H1 (cell line): ENCODE results near the gene KLHL2. TPM values are rescaled to one million over a fixed set of nuclear protein-coding genes. Genes with fewer than 3 reads are reported as not detected.

Experiments used
- CTCF ChIA-PET: fragments of 300-600 bp; sonication (Branson Sonifier 250); formaldehyde crosslinking; loops from one replicate; lab custom pipeline; 2021; ENCODE audit not compliant: partially characterized antibody; lab: Charles Lee
- POLR2A ChIA-PET: fragments of 300-600 bp; sonication (Branson Sonifier 250); formaldehyde crosslinking; loops from one replicate; lab custom pipeline; 2021; ENCODE audit warnings: inconsistent platforms; ENCODE audit not compliant: partially characterized antibody; lab: Charles Lee
- DNase-seq, 2 experiments: peaks; one replicate each; pipeline versions ENCODE4 v3.0.0 to v3.0.0-alpha.2; 2010 to 2022; ENCODE audit warnings: low spot score in 2 of 2, low read depth in 1 of 2, mixed read lengths in 1 of 2
- FAIRE-seq: peaks from 2 replicates; lab custom pipeline; 2011; peaks lifted over from hg19 to GRCh38; lab: Jason Lieb, UNC
- H2AFZ ChIP-seq: 2 replicates; pipeline ENCODE4 v1.8.1; 2012; ENCODE audit warnings: low read length, inconsistent platforms
- H2AK5ac ChIP-seq: 2 replicates; pipeline ENCODE4 v1.6.1; 2013; ENCODE audit warnings: low read depth, low read length
- H2BK120ac ChIP-seq: replicated peaks from 2 replicates; pipeline ENCODE3; 2013; ENCODE audit warnings: low read depth, low read length, inconsistent platforms
- H2BK12ac ChIP-seq: 2 replicates; pipeline ENCODE4 v1.6.1; 2013; ENCODE audit warnings: low read depth, low read length
- H2BK15ac ChIP-seq: 2 replicates; pipeline ENCODE4 v1.6.1; 2013; ENCODE audit warnings: low read length
- H2BK20ac ChIP-seq: 2 replicates; pipeline ENCODE4 v1.6.1; 2013; ENCODE audit warnings: low read length
- H2BK5ac ChIP-seq: 2 replicates; pipeline ENCODE4 v1.6.1; 2013; ENCODE audit warnings: low read depth, low read length
- H3K14ac ChIP-seq: 2 replicates; pipeline ENCODE4 v1.6.1; 2013; ENCODE audit warnings: inconsistent platforms; ENCODE audit not compliant: insufficient read length
- H3K18ac ChIP-seq: 2 replicates; pipeline ENCODE4 v1.6.1; 2013; ENCODE audit warnings: low read length; ENCODE audit errors: extremely low read depth
- H3K23ac ChIP-seq: 2 replicates; pipeline ENCODE4 v1.6.1; 2013; ENCODE audit warnings: inconsistent platforms; ENCODE audit not compliant: insufficient read length
- H3K23me2 ChIP-seq: 2 replicates; pipeline ENCODE4 v1.6.1; 2013; ENCODE audit warnings: low read depth, low read length
- H3K27ac ChIP-seq: 2 replicates; pipeline ENCODE4 v1.6.1; 2011; ENCODE audit warnings: low read depth, low read length, inconsistent platforms
- H3K27me3 ChIP-seq, 4 experiments: replicated peaks in 1 of 4; 1 replicate in 1 of 4; 2 replicates in 3 of 4; pipeline versions ENCODE4 v1.6.1 to v1.8.1; 2011 to 2013; ENCODE audit warnings: low read length in 3 of 4, mild to moderate bottlenecking in 3 of 4, inconsistent platforms in 2 of 4, mixed read lengths in 2 of 4, moderate library complexity in 1 of 4; ENCODE audit not compliant: control insufficient read depth in 3 of 4, insufficient read depth in 3 of 4; ENCODE audit errors: extremely low read depth in 1 of 4
- H3K36me3 ChIP-seq, 4 experiments: 2 replicates each; pipeline versions ENCODE4 v1.6.1 to v1.8.1; 2011 to 2013; ENCODE audit warnings: mild to moderate bottlenecking in 4 of 4, low read length in 3 of 4, moderate library complexity in 2 of 4, control low read depth in 1 of 4, inconsistent platforms in 1 of 4; ENCODE audit not compliant: insufficient read depth in 4 of 4, control insufficient read depth in 2 of 4
- H3K4ac ChIP-seq: replicated peaks from 2 replicates; pipeline ENCODE3; 2013; ENCODE audit warnings: low read length, low read depth, mixed read lengths, inconsistent platforms; ENCODE audit not compliant: insufficient read length
- H3K4me1 ChIP-seq, 4 experiments: replicated peaks in 1 of 4; 1 replicate in 1 of 4; 2 replicates in 3 of 4; pipeline versions ENCODE4 v1.6.1 to v1.8.1; 2011 to 2013; ENCODE audit warnings: low read length in 3 of 4, inconsistent platforms in 2 of 4, mixed read lengths in 1 of 4; ENCODE audit not compliant: insufficient read depth in 4 of 4, control insufficient read depth in 3 of 4
- H3K4me2 ChIP-seq, 2 experiments: 2 replicates each; pipeline versions ENCODE4 v1.6.1 to v1.8.1; 2011 to 2013; ENCODE audit warnings: low read depth in 2 of 2, low read length in 2 of 2, control low read depth in 1 of 2, inconsistent platforms in 1 of 2, mild to moderate bottlenecking in 1 of 2; ENCODE audit not compliant: insufficient read depth in 1 of 2
- H3K4me3 ChIP-seq, 4 experiments: fragments of 200-600, 300-600 bp in 1 of 4; sonication (generic), shearing (Covaris generic), sonication (Bioruptor Twin) in 1 of 4; 2 replicates each; pipeline versions ENCODE4 v1.5.1 to v1.8.1; 2011 to 2016; ENCODE audit warnings: low read length in 4 of 4, low read depth in 3 of 4, control low read depth in 2 of 4, inconsistent platforms in 2 of 4, mild to moderate bottlenecking in 2 of 4, mixed read lengths in 1 of 4, moderate library complexity in 1 of 4; ENCODE audit not compliant: insufficient read depth in 2 of 4; ENCODE audit errors: extremely low read depth in 1 of 4
- H3K56ac ChIP-seq: replicated peaks from 2 replicates; pipeline ENCODE3; 2013; ENCODE audit warnings: low read depth, mild to moderate bottlenecking, mixed read lengths, low read length, inconsistent platforms; ENCODE audit not compliant: insufficient read length
- H3K79me1 ChIP-seq: 2 replicates; pipeline ENCODE4 v1.6.1; 2013; ENCODE audit warnings: low read depth, low read length, control low read depth
- H3K79me2 ChIP-seq, 2 experiments: 2 replicates each; pipeline versions ENCODE4 v1.6.1 to v1.8.1; 2012 to 2013; ENCODE audit warnings: low read length in 2 of 2, mild to moderate bottlenecking in 2 of 2, inconsistent platforms in 1 of 2; ENCODE audit not compliant: insufficient read depth in 2 of 2, control insufficient read depth in 1 of 2
- H3K9ac ChIP-seq, 4 experiments: replicated peaks in 1 of 4; 1 replicate in 1 of 4; 2 replicates in 3 of 4; pipeline versions ENCODE4 v1.6.1 to v1.8.1; 2011 to 2013; ENCODE audit warnings: low read depth in 3 of 4, low read length in 3 of 4, control low read depth in 2 of 4, mild to moderate bottlenecking in 2 of 4, moderate library complexity in 2 of 4, inconsistent platforms in 1 of 4; ENCODE audit errors: extremely low read depth in 1 of 4
- H3K9me3 ChIP-seq, 2 experiments: 2 replicates each; pipeline versions ENCODE4 v1.6.1 to v1.8.1; 2012 to 2013; ENCODE audit warnings: mild to moderate bottlenecking in 2 of 2, moderate library complexity in 2 of 2, control low read depth in 1 of 2, inconsistent platforms in 1 of 2, low read depth in 1 of 2, low read length in 1 of 2, mixed read lengths in 1 of 2; ENCODE audit not compliant: insufficient read depth in 2 of 2
- H4K20me1 ChIP-seq, 2 experiments: replicated peaks in 1 of 2; 2 replicates each; pipeline versions ENCODE3 to v1.8.1; 2011 to 2013; ENCODE audit warnings: inconsistent platforms in 2 of 2, low read length in 2 of 2, mild to moderate bottlenecking in 1 of 2; ENCODE audit not compliant: insufficient read depth in 2 of 2, control insufficient read depth in 1 of 2
- H4K5ac ChIP-seq: 2 replicates; pipeline ENCODE4 v1.6.1; 2013; ENCODE audit warnings: low read length, low read depth, mixed read lengths, inconsistent platforms; ENCODE audit not compliant: insufficient read length
- H4K8ac ChIP-seq: 2 replicates; pipeline ENCODE4 v1.8.0; 2013; ENCODE audit warnings: mild to moderate bottlenecking, moderate library complexity, low read length, inconsistent platforms; ENCODE audit not compliant: insufficient read depth; ENCODE audit errors: extremely low read depth
- H4K91ac ChIP-seq: replicated peaks from 2 replicates; pipeline ENCODE3; 2013; ENCODE audit warnings: low read length, mixed read lengths, inconsistent platforms; ENCODE audit not compliant: insufficient read length
- TBP ChIP-seq: IDR thresholded peaks from 2 replicates; pipeline ENCODE4 v1.6.1; 2011; ENCODE audit warnings: low read depth, low read length, improper control_type of control experiment
- whole genome bisulfite sequencing, 2 experiments: shearing (Covaris generic) in 1 of 2; methylation state at CpG; one replicate each; pipeline versions ENCODE4 v1.1.6 to v1.1.7; 2013 to 2015; ENCODE audit warnings: low lambda C conversion rate in 2 of 2, mixed read lengths in 2 of 2, inconsistent platforms in 1 of 2, low coverage in 1 of 2, missing lambda C conversion rate in 1 of 2; ENCODE audit not compliant: insufficient replicate concordance in 2 of 2, insufficient coverage in 1 of 2, insufficient read length in 1 of 2; ENCODE audit errors: extremely low coverage in 1 of 2, missing lambda C conversion rate in 1 of 2; 5-methylcytosine and 5-hydroxymethylcytosine counted together
- polyA plus RNA-seq, 7 experiments: library from polyadenylated mRNA; depleted of rRNA in 3 of 7; stranded (reverse) in 5 of 7; unstranded in 2 of 7; fragments of >200 nt in 5 of 7; fragments of 200-250 nt in 2 of 7; gene quantifications; 1 replicate in 5 of 7; 2 replicates in 1 of 7; 4 replicates in 1 of 7; pipeline versions ENCODE4 v1.2.1 to v1.2.3, GENCODE V29; 2011 to 2013; ENCODE audit warnings: missing spikeins in 2 of 7, mixed read lengths in 2 of 7
- total RNA-seq: library from RNA; stranded (reverse); fragmentation: NEBNext Ultra II Directional; extraction: Animal tissue kit (Norgen Biotek cat#: 25700); gene quantifications from 2 replicates; pipeline ENCODE4 v1.2.1, GENCODE V29; 2021

KLHL2 gene
- total and polyA plus RNA-seq, 2 of the 8 experiments (the other 6 are each of a cell fraction or from before 2014, with no cell fraction given): 5.2 to 12.0 TPM

- Histone ChIP-seq H3K14ac (no peak overlapping the region), H4K8ac (no peak overlapping the region), H3K9ac (peak overlapping the region in 1 of 4 experiments; percentile 49; a peak in 1 of 7 replicates), H4K91ac (no peak overlapping the region), H2BK20ac (no peak overlapping the region), H3K27ac (no peak overlapping the region), H3K79me2 (peaks cover 27 to 80% of the 10 kb centered on the region in 2 experiments), H3K9me3 (no peaks in the 10 kb centered on the region), H3K18ac (no peak overlapping the region), H3K79me1 (no peaks in the 10 kb centered on the region; the same call in 1 of the 2 replicates), H2AFZ (no peak overlapping the region), H3K27me3 (no peaks in the 10 kb centered on the region), H2BK12ac (no peak overlapping the region), H3K23me2 (no peaks in the 10 kb centered on the region; the same call in none of the 2 replicates), H4K5ac (no peak overlapping the region), H3K23ac (no peak overlapping the region), H3K56ac (no peak overlapping the region), H3K4ac (no peak overlapping the region), H3K4me3 (no peak overlapping the region), H2BK5ac (no peak overlapping the region), H4K20me1 (peaks cover 28 to 32% of the 10 kb centered on the region in 2 experiments), H3K4me2 (no peak overlapping the region; a peak in 2 of 4 replicates), H2BK120ac (no peak overlapping the region), H3K4me1 (peaks cover 0 to 6% (median 3%) of the 10 kb centered on the region in 4 experiments; a peak in 3 of 7 replicates), H2AK5ac (no peak overlapping the region), H2BK15ac (no peak overlapping the region), H3K36me3 (peaks cover 3 to 93% (median 40%) of the 10 kb centered on the region in 4 experiments)
- ChIA-PET POLR2A (interaction anchor here (0.9 kb wide), 1 partner anchor 10 kb away, joined by 3 read pairs; no protein-coding TSS in a partner anchor), CTCF (interaction anchor here (0.5 to 2.6 kb wide), 4 partner anchors 8 to 370 kb away, joined by 3 to 22 read pairs (median 6); no protein-coding TSS in a partner anchor)
- DNase-seq (no peak), FAIRE-seq (no peak)
- 82% methylated on average over 3 of the region's 3 CpGs; no CpG with 5 or more reads in 1 of the 2 experiments for WGBS, 2 experiments
- no peak for TF ChIP-seq TBP
Observed at GRCh38 chr4:165335163-165335703, 127.9 kb downstream of the KLHL2 start.
